ENCODE results near the gene TIMM23. TPM values are rescaled to one million over a fixed set of nuclear protein-coding genes. Genes with fewer than 3 reads are reported as not detected.

Gene TIMM23
- total RNA-seq, 1 donor from 2014 or later, result 98.7 TPM

DNA sequence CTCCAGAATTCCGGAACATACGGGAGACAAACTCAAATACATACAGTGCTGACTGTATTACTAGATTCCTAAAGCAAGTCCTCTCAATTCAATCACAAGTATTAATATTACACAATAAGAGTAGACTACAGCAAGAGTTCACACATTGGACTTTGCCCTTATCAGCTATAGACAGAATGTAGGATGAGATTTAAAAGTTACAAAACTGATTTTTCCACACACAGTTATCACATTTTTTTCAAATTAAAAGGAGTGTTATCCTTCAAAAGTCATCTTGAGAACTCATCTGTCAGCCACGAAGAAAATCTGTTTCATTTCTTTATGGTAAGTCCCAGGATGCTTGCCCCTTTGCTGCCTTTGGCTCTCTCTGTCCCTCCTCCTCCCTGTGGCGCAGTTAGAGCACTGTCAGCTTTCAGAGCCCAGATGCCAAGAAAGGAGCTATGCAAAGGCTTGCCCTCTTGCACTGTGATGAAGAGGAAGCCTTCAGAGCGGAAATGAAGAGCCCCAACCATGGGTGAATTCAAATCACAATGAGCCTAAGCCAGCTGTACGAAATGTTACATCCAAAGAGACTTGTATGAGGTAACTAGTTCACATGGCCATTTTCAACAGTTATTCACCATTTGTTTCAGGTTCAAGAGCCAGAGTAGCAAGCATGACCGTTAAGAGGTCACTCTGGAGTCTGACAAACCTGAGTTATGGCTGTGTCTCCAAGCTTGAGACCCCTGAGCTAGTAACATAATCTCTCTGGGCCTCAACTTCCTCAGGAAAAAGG lies 47.5 kb downstream of the TIMM23 start:
- TF ChIP-seq, protein P1, sequence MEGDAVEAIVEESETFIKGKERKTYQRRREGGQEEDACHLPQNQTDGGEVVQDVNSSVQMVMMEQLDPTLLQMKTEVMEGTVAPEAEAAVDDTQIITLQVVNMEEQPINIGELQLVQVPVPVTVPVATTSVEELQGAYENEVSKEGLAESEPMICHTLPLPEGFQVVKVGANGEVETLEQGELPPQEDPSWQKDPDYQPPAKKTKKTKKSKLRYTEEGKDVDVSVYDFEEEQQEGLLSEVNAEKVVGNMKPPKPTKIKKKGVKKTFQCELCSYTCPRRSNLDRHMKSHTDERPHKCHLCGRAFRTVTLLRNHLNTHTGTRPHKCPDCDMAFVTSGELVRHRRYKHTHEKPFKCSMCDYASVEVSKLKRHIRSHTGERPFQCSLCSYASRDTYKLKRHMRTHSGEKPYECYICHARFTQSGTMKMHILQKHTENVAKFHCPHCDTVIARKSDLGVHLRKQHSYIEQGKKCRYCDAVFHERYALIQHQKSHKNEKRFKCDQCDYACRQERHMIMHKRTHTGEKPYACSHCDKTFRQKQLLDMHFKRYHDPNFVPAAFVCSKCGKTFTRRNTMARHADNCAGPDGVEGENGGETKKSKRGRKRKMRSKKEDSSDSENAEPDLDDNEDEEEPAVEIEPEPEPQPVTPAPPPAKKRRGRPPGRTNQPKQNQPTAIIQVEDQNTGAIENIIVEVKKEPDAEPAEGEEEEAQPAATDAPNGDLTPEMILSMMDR (conservative IDR thresholded peaks at IDR 0.05; ENCODE audit: low read depth, low read length), result no peak
- DNase-seq (ENCODE audit: low read depth), result no peak
- H3K4me3 ChIP-seq (ENCODE audit: low read depth, low read length), result no peak overlapping the region

DNA sequence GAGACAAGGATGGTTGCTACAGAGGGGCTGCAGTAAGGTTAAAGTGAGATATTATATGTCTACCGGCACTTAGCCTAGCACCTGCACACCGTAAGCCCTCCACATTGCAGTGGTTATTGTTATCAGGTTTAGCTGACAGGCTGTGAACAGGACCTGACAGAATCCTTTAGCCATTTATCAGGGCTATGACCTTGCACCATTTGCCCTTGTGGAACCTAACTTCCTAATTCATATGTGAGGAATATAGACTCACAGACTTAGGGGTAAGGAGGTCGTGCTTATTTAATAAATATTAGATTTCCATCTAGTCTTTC lies 48.0 kb downstream of the TIMM23 start:
- no peak for DNase-seq (ENCODE audit: low read depth)
- H3K4me3 ChIP-seq (ENCODE audit: low read depth, low read length), result no peak overlapping the region
- TF ChIP-seq, protein P1 (conservative IDR thresholded peaks at IDR 0.05; ENCODE audit: low read depth, low read length), result no peak

DNA sequence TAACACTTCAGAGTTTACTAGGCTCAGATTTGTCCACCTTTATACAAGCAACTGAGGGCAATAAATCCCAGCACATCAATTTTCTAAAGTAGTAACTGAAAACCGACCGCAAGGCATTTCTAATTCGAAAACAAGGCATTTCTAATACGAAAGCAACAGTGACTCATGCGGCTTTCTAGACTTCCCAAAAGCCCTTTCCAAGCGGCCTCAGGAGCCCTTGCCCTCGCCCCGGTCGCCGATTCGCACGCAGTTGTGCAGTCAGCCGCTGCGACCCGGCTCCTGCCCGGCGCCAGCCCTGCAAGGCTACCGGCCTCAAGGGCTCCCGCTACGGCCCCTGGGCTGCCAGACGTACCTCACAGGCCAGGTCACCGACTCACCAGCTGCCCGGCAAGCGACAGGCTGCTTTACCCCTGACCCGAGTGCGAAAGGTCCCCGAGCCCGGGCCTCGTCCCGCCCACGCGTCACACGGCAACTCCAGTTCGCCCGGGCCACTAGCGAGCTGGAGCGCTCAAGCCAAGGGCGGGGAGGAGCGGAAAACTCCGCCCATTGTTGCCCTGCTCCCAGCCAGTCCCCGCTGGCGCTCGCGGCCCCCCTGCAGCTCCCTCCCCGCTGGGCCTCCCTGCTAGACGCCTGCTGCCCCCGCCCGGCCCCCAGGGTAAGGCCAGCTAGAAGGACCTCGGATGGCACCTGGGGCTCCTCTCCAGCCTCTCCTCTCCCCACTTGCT lies 50.9 kb downstream of the TIMM23 start:
- DNase-seq (ENCODE audit: low read depth), result peak; percentile 85
- H3K4me3 ChIP-seq (ENCODE audit: low read depth, low read length), result peak overlapping the region; percentile 54
- TF ChIP-seq, protein P1 (conservative IDR thresholded peaks at IDR 0.05; ENCODE audit: low read depth, low read length), result peak; percentile 32

DNA sequence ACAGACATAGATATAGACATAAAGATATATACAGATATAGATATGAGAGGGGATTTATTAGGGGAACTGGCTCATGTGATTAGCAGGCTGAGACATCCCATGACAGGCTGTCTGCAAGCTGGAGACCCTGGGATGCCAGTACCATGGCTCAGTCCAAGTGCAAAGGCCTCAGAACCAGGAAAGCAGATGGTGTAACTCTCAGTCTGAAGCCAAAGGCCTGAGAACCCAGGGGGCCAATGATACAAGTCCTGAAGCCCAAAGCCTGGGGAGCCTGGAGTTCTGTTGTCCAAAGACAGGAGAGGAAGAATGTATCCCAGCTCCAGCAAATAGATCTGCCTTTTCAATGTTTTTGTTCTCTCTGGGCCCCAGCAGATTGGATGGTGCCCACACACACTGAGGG lies 52.7 kb downstream of the TIMM23 start:
- H3K4me3 ChIP-seq (ENCODE audit: low read depth, low read length), result no peak overlapping the region
- TF ChIP-seq, protein P1 (conservative IDR thresholded peaks at IDR 0.05; ENCODE audit: low read depth, low read length), result no peak
- DNase-seq (ENCODE audit: low read depth), result no peak

DNA sequence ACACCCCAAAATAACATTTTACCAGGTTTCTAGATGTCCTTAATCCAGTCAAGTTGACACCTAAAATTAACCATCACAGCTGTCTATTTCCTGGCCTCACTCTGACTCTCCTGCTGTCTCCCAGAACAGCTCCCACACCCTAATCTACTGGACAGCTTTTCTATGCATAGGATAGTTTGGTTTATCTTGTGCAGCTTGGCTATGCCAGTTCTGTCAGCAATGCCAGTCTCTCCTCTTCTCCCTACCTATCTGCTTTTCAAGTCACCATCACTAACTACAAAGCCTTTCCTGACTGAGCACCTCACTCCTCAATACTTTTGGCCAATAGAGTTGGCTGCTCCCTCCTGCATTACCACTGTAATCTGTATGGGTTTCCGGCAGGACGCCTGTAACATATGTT lies 53.1 kb downstream of the TIMM23 start:
- no peak for DNase-seq (ENCODE audit: low read depth)
- no peak overlapping the region for H3K4me3 ChIP-seq (ENCODE audit: low read depth, low read length)
- TF ChIP-seq, protein P1 (conservative IDR thresholded peaks at IDR 0.05; ENCODE audit: low read depth, low read length), result no peak

DNA sequence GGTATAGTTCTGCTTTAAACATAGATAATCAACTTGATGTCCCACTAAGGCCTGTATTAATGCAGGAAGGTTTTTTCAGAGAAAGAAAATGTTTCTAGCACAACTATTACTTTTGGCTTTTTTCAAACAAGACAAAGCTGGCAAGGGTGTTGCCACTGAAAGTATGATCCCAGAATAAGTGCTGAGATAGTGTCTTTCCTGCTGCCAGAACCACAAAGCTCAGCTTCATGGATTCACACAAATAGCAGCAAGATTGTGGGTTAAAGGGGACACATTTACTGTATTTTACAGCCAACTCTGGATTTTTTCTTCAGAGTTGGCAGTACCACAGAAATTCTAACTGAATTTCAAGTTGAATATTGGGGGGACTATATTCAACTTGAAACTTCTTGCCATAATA lies 53.8 kb downstream of the TIMM23 start:
- TF ChIP-seq, protein P1 (conservative IDR thresholded peaks at IDR 0.05; ENCODE audit: low read depth, low read length), result no peak

More for the DNA sequence above, 53.8 kb downstream of the TIMM23 start:
- DNase-seq (ENCODE audit: low read depth), result no peak
- no peak overlapping the region for H3K4me3 ChIP-seq (ENCODE audit: low read depth, low read length)

Measured in epithelial cell of proximal tubule (primary cell).